GM18867 (cell line): ENCODE measurements around the gene DNASE1L2.
"Not testable (repeated sequence)": the region's sequence is repeated elsewhere in the genome, so short reads cannot be mapped to it uniquely, and the experiment has no call there.

Source experiments
- ATAC-seq: cut with Tn5 transposase; IDR thresholded peaks from one replicate; pipeline ENCODE4 v1.9.1; 2021; ENCODE audit warnings: mild to moderate bottlenecking, moderate library complexity; ENCODE audit not compliant: unreplicated experiment

Gene DNASE1L2

DNA sequence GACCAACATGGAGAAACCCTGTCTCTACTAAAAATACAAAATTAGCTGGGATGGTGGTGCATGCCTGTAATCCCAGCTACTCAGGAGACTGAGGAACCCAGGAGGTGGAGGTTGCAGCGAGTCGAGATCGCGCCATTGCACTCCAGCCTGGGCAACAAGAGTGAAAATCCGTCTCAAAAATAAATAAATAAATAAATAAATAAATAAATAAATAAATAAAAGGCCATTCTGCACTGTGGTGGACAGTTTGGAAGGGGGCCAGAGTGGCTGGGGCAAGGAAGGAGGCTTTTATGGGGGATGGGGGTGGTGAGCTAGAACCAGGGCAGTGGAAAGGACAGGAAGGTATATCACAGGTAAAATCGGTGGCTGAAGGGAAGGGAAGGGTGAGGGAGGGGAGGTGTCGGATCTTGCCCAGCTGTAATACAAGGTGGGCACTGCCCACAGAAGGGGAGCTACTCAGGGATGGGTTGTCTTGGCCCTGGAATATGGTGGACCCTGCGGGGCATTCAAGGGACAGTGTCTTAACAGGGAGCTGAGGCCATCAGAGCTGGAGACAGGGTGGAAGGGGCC lies 33.0 kb upstream of the DNASE1L2 start:
- ATAC-seq = not testable (repeated sequence)

DNA sequence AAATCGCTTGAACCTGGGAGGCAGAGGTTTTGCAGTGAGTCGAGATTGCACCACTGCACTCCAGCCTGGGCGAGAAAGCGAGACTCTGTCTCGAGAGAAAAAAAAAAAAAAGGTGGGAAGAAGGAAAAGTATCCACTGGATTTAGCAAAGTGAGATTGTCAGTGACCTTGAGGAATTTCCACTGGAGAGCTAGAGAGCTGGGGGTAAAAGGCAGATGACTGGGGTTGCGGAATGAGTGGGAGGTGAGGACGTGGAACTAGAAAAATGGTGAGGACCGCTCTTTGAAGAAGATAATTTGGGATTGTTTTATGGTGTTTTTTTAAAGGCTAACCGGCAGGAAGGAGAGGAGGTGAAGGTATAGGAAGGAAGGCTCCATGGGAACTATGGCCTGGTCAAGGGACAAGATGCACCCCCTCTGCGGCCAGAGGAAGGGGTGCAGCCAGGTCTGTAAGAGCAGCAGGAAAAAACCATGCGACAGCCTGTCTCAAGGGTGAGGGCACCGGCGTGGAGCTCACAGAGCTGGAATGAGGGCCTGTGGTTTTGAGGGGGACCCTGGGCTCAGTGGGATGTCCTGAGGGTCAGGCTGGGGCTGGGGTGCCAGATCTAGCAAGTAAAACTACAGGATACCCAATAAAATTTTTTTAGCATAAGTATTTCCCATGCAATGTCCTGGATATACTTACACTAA lies 31.7 kb upstream of the DNASE1L2 start:
- no peak for ATAC-seq

DNA sequence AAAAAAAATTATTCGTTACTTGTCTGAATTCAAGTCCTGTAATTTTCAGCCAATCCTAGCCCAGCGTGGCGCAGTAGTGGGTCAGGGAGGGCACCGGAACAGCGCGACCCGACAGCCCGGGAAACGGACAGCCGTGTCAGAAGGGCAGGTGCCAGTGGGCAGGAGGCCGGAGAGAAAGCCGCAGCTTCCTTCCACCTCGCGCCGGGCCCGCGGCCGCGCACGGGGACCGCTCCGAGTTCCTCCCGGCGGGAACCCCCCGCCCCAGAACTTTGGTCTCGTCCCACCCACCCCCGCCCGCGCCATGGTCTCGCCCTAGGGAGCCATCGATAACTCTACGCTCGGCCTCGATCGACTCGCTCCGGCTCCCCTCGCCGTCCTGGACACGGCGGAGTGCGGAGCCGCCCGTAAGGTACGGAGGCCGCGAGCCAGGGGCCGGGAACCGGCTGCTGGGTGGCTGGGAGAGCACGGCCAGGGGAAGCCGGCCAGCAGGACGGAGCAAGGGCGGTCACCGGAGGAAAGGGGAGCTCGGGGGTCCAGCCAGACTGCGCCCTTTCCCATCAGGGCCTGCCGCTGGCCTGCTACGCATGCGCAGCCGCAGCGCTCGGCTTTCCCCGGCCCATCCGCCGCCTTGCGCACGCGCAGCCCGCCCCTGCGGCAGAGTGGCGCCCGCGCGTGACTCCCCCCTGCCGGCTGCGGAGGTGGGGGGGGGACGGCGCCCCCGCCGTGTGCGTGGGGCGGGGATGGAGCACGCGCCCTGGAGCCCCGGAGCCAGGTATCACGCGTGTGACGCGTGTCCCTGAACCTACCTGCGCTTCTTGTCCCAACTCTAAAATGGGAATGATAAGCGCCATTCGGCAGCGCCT lies 30.9 kb upstream of the DNASE1L2 start, which contains the start of gene MLST8:
MLST8 (plus strand) TSS at position 351 of the 863 bp plus-strand sequence. CDS start 632 bp downstream, outside the sequence.
- peak; percentile 81 for ATAC-seq

DNA sequence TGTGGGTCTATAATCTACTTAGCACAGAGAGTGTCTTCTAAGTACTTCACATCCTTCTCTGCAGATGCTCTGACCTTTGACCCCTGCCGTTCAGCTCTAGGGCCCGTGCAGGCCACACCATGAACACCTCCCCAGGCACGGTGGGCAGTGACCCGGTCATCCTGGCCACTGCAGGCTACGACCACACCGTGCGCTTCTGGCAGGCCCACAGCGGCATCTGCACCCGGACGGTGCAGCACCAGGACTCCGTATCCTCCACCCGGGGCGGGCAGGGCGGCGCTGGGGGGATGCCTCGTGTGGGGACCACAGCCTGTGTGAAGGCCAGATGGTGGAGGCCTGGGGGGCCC lies 30.3 kb upstream of the DNASE1L2 start:
- ATAC-seq = peak; percentile 10

DNA sequence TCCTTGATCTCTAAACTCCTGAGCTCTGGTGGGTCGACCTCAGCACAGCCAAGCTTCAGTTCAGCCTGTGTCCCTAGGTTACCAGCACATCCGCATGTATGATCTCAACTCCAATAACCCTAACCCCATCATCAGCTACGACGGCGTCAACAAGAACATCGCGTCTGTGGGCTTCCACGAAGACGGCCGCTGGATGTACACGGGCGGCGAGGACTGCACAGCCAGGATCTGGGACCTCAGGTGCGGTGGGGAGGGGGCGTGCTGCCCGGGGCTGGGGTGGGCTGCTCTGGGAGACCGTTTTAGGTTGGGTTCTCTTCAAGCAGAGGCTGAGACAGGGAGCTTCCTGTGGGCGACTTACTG lies 29.8 kb upstream of the DNASE1L2 start:
- ATAC-seq = no peak

DNA sequence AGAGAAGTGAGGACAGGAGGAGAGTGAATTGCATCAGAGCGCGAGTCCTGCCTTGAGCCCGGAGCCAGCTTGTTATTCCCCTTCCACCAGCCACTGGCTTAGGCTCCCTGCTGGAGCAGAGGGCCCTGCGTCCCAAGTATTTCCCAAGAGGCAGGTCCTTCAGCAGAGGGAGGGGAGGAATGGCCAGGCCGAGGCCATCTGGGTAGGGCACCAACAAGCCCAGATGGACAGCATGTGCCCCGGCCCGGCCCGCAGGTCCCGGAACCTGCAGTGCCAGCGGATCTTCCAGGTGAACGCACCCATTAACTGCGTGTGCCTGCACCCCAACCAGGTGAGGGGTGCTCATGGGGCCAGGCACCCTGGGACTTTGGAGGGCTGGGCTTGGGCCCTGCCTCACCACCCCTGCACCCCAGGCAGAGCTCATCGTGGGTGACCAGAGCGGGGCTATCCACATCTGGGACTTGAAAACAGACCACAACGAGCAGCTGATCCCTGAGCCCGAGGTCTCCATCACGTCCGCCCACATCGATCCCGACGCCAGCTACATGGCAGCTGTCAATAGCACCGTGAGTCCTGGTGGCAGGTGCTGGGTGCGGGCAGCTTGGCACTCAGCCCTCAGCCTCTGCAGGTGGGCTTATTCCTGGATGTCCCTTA lies 29.3 kb upstream of the DNASE1L2 start:
- no peak for ATAC-seq

DNA sequence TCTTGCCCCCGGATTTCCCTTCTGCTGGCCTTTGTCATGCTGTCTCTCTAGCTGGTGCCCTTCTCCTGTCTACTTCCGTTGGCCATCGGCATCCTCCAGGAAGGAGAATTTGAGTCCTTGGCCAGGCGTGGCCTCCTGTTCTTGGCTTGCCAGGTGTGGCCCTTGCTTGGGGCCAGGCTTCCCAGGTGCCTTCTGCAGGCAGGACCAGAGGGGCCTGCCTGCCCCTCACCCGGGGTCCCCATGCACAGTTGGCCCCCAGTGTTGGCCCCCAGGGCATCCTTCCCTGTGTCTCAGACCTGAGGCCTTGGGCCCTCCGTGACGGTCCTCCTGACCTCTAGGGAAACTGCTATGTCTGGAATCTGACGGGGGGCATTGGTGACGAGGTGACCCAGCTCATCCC lies 28.4 kb upstream of the DNASE1L2 start:
- no peak for ATAC-seq

GRCh38 chr16:2208308-2208707 lies 27.9 kb upstream of the DNASE1L2 start:
- no peak for ATAC-seq

- ATAC-seq = no peak
Observed at GRCh38 chr16:2208772-2209171, 27.5 kb upstream of the DNASE1L2 start.

GRCh38 chr16:2209258-2210008 lies 26.8 kb upstream of the DNASE1L2 start:
- ATAC-seq = no peak

DNA sequence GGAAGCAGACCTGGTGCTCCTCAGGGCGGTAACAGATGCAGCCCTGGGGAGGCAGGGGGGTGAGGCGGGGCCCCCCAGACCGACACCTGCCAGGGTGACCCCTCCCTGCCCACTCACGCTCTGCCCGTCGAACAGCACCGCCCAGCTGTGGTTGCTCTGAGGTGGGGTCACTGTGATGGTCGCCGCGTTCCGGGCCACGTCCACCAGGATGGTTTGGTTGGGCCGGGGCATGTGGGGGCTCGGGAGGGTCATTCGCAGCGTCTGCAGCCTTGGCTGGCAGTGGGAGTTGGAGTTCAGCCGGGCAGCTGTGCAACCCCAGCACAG lies 26.3 kb upstream of the DNASE1L2 start:
- ATAC-seq = no peak

DNA sequence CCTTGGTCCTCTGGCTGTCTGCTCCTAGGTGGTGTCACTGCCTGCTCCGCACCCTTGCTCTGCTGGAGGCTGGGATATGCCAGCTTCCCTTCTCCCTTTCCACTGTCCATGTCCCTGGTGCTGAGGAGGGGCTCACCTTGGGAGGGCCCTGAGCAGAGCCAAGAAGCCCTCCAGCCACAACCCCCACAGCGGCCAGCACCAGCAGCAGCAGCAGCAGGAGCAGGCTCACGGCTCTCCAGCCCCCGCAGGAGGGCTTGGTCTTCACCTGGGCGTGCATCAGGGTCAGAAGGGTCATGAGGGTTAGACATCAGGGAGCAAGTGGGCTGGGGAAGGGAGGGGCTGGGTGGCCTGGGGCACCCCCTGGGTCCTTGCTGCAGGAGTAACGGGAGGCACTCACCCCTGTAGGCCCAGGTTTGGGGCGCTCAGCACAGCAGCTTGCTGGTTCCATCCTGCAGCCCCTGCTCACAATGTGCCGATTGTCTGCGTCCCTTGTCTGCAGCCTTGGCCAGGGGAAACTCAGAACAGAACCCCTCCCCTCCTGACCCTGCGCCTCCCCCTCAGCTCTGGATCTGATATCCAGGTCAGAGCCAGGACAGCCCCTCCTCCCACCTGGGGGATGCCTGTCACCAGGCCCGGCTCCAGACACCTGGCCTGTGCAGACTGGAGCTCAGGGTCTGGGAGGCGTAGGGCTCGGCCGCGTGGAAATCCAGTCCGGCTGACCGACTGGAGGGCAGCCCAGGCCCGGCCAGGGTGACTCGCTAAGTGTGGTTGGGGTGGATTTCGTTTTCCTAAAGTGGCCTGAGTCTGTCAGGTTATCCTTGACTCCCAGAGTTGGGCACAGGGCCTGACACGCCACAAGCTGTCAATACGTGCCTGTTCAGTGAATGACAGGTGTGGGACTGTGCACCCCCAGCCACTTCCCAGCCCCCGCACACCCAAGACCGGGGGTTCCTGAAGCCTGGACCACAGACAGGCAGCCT lies 25.6 kb upstream of the DNASE1L2 start, which contains the start of gene BRICD5:
BRICD5 (minus strand) TSS at position 478 of the 980 bp plus-strand sequence; CDS start at position 448, 30 bp downstream.
- no peak for ATAC-seq

- ATAC-seq = no peak
Observed at GRCh38 chr16:2211923-2212347, 24.3 kb upstream of the DNASE1L2 start.

- no peak for ATAC-seq
Observed at GRCh38 chr16:2212362-2213324, 23.6 kb upstream of the DNASE1L2 start.

DNA sequence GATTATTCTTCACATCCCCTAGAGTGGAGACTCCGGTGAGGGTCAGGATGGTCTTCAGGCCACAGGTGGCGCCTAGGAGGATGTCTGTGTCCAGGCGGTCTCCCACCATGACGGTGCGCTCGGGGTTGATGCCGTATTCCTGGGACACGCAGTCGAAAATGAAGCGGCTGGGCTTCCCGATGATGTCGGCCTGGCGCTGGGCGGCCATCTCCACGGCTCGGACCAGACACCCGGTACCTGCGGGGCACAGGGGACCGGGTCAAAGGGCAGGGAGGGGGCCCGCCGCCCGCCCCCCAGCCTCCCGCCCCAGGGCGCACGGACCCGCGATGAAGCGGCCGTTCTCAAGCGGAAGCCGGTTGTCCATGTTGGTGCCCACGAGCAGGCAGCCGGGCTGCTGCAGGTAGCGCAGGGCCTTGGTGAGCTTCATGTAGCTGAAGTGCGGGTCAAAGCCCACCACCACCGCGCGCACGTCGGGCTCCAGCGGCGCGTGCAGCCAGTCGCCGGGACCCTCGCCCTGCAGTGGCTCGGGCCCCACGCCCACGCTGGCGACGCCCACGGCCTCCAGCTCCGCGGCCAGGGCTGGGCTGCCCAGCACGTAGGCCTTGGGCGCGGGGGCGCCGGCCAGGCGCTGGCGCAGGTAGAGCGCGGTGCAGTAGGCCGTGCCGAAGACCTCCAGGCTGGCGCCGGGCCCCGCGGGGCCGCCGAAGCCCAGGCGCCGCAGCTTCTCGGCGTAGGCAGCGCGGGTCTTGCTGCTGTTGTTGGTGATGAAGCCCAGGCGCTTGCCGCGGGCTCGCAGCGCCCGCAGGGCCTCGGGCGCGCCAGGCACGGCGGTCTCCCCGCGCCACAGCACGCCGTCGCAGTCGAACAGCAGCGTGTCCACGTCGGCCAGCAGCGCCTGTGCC lies 22.2 kb upstream of the DNASE1L2 start:
- ATAC-seq = peak; percentile 10

DNA sequence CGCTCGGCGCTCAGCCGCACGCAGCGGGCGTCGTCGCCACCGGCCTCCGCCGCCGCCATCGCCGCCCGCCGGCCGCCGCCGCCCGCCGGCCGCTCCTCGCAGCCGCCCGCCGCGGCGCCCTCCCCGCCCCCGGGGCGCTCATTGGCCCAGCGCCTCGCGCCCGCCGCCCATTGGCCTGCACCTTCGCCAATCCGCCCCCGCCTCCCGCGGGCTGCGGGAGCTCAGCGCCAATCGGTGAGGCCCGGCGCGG lies 21.6 kb upstream of the DNASE1L2 start, which contains the start of gene PGP:
PGP (minus strand) TSS at position 122 of the 250 bp plus-strand sequence; CDS start at position 59, 63 bp downstream.
- peak; percentile 85 for ATAC-seq

- ATAC-seq = no peak
Observed at GRCh38 chr16:2216330-2216729, 19.9 kb upstream of the DNASE1L2 start.
